Keratinocyte (primary cell): ENCODE measurements around the gene BAHCC1. TPM values are rescaled to one million over a fixed set of nuclear protein-coding genes. Genes with fewer than 3 reads are reported as not detected.

Experiments
- DNase-seq: peaks from one replicate; pipeline ENCODE4 v3.0.0-alpha.2; 2011; ENCODE audit warnings: low read depth, missing footprints, low spot score
- FAIRE-seq: peaks from 2 replicates; lab custom pipeline; 2011; peaks lifted over from hg19 to GRCh38; lab: Jason Lieb, UNC
- H2AFZ ChIP-seq: 2 replicates; pipeline ENCODE4 v1.6.0; 2012; ENCODE audit warnings: low read length, control low read depth, inconsistent platforms; ENCODE audit not compliant: control insufficient read depth
- H3K27ac ChIP-seq: 2 replicates; pipeline ENCODE4 v1.5.1; 2011; ENCODE audit warnings: low read length; ENCODE audit not compliant: control insufficient read depth, insufficient read depth
- H3K27me3 ChIP-seq: 3 replicates; pipeline ENCODE4 v1.6.0; 2011; ENCODE audit warnings: low read length; ENCODE audit not compliant: control insufficient read depth, insufficient read depth; ENCODE audit errors: extremely low read depth
- H3K36me3 ChIP-seq, 2 experiments: 2 replicates in 1 of 2; 3 replicates in 1 of 2; pipeline ENCODE4 v1.5.1; 2011; ENCODE audit warnings: low read length in 2 of 2, mild to moderate bottlenecking in 1 of 2; ENCODE audit not compliant: control insufficient read depth in 2 of 2, insufficient read depth in 2 of 2; ENCODE audit errors: extremely low read depth in 1 of 2
- H3K4me1 ChIP-seq: 3 replicates; pipeline ENCODE4 v1.5.1; 2011; ENCODE audit warnings: low read length; ENCODE audit not compliant: control insufficient read depth, insufficient read depth; ENCODE audit errors: extremely low read depth
- H3K4me2 ChIP-seq: 3 replicates; pipeline ENCODE4 v1.6.0; 2011; ENCODE audit warnings: low read depth, low read length; ENCODE audit not compliant: control insufficient read depth, insufficient read depth; ENCODE audit errors: extremely low read depth
- H3K4me3 ChIP-seq, 3 experiments: fragments of 200-600 bp in 1 of 3; sonication (generic) in 1 of 3; 2 replicates in 2 of 3; 3 replicates in 1 of 3; pipeline ENCODE4 v1.5.1; 2011 to 2016; ENCODE audit warnings: low read length in 3 of 3, mild to moderate bottlenecking in 3 of 3, control low read depth in 2 of 3, inconsistent platforms in 1 of 3, low read depth in 1 of 3, mixed read lengths in 1 of 3, mixed run types in 1 of 3, moderate library complexity in 1 of 3; ENCODE audit not compliant: control insufficient read depth in 2 of 3, insufficient read depth in 2 of 3; ENCODE audit errors: extremely low read depth in 1 of 3
- H3K79me2 ChIP-seq: 2 replicates; pipeline ENCODE4 v1.6.0; 2012; ENCODE audit warnings: low read length; ENCODE audit not compliant: control insufficient read depth, insufficient read depth
- H3K9ac ChIP-seq: 3 replicates; pipeline ENCODE4 v1.6.0; 2011; ENCODE audit warnings: low read length; ENCODE audit not compliant: control insufficient read depth, insufficient read depth; ENCODE audit errors: extremely low read depth
- H3K9me1 ChIP-seq: 3 replicates; pipeline ENCODE4 v1.6.0; 2011; ENCODE audit warnings: low read length; ENCODE audit not compliant: control insufficient read depth, insufficient read depth; ENCODE audit errors: extremely low read depth
- H3K9me3 ChIP-seq: 2 replicates; pipeline ENCODE4 v1.5.1; 2012; ENCODE audit warnings: low read depth, low read length; ENCODE audit not compliant: control insufficient read depth
- H4K20me1 ChIP-seq: 3 replicates; pipeline ENCODE4 v1.6.0; 2011; ENCODE audit warnings: low read length; ENCODE audit not compliant: control insufficient read depth, insufficient read depth; ENCODE audit errors: extremely low read depth
- EZH2 ChIP-seq: IDR thresholded peaks from one replicate; pipeline ENCODE4 v1.6.1; 2012; ENCODE audit warnings: inconsistent platforms, mild to moderate bottlenecking, low read length, moderate library complexity
- dilution Hi-C: fragments of 300-500 bp; cut with MboI; formaldehyde crosslinking; loops from one replicate; pipeline ENCODE4 v1.7.0; 2020; ENCODE audit warnings: low sequenced_read_pairs; ENCODE audit not compliant: extremely low pct_ligation_motif_present
- polyA plus RNA-seq, 5 experiments: library from polyadenylated mRNA; depleted of rRNA in 3 of 5; stranded (reverse) in 3 of 5; stranded (forward) in 1 of 5; unstranded in 1 of 5; fragments of >200 nt; gene quantifications; 1 replicate in 1 of 5; 2 replicates in 3 of 5; 3 replicates in 1 of 5; pipeline versions ENCODE4 v1.2.1 to v1.2.3, GENCODE V29; 2011 to 2012; ENCODE audit warnings: missing spikeins in 2 of 5, low read depth in 1 of 5, low replicate concordance in 1 of 5
- TF ChIP-seq, protein P1 (sequence below), 3 experiments: IDR thresholded peaks in 1 of 3; conservative IDR thresholded peaks in 1 of 3; optimal IDR thresholded peaks in 1 of 3; 2 replicates in 2 of 3; 3 replicates in 1 of 3; pipeline versions ENCODE3 to v1.5.1; 2011; ENCODE audit warnings: low read length in 3 of 3, mild to moderate bottlenecking in 3 of 3, moderate library complexity in 2 of 3, control low read depth in 1 of 3, inconsistent platforms in 1 of 3; ENCODE audit not compliant: insufficient read depth in 2 of 3; ENCODE audit errors: extremely low read depth in 1 of 3

Gene BAHCC1
- polyA plus RNA-seq, 1 donor (not counting 4 experiments of a cell fraction or from before 2014, with no cell fraction given), result 0.52 TPM

GRCh38 chr17:81431545-81432482 lies 36.6 kb downstream of the BAHCC1 start:
- DNase-seq (no peak), FAIRE-seq (no peak)
- H3K4me3 ChIP-seq, result no peak overlapping the region
- no peaks in the 10 kb centered on the region for H3K9me3 ChIP-seq
- H3K36me3 ChIP-seq, result no peaks in the 10 kb centered on the region
- no peak overlapping the region for H3K4me2 ChIP-seq
- dilution Hi-C loops, result no loop called here
- H3K27ac ChIP-seq, result no peak overlapping the region
- H2AFZ ChIP-seq, result no peak overlapping the region
- no peaks in the 10 kb centered on the region for H3K9me1 ChIP-seq
- H3K4me1 ChIP-seq, result peaks cover 16% of the 10 kb centered on the region
- TF ChIP-seq, protein P1, sequence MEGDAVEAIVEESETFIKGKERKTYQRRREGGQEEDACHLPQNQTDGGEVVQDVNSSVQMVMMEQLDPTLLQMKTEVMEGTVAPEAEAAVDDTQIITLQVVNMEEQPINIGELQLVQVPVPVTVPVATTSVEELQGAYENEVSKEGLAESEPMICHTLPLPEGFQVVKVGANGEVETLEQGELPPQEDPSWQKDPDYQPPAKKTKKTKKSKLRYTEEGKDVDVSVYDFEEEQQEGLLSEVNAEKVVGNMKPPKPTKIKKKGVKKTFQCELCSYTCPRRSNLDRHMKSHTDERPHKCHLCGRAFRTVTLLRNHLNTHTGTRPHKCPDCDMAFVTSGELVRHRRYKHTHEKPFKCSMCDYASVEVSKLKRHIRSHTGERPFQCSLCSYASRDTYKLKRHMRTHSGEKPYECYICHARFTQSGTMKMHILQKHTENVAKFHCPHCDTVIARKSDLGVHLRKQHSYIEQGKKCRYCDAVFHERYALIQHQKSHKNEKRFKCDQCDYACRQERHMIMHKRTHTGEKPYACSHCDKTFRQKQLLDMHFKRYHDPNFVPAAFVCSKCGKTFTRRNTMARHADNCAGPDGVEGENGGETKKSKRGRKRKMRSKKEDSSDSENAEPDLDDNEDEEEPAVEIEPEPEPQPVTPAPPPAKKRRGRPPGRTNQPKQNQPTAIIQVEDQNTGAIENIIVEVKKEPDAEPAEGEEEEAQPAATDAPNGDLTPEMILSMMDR (optimal IDR thresholded peaks at IDR 0.05 in 1 of 3, IDR thresholded peaks at IDR 0.05 in 1 of 3, conservative IDR thresholded peaks at IDR 0.05 in 1 of 3; ENCODE audit: extremely low read depth in 1 of 3, insufficient read depth in 2 of 3, low read length in 3 of 3), result no peak
- no peak for TF ChIP-seq EZH2
- peaks cover 8% of the 10 kb centered on the region for H4K20me1 ChIP-seq
- H3K27me3 ChIP-seq, result peaks cover 39% of the 10 kb centered on the region
- no peaks in the 10 kb centered on the region for H3K79me2 ChIP-seq
- no peak overlapping the region for H3K9ac ChIP-seq

- dilution Hi-C loops, result no loop called here
- Histone ChIP-seq H3K36me3 (no peaks in the 10 kb centered on the region), H3K4me3 (no peak overlapping the region), H3K79me2 (no peaks in the 10 kb centered on the region), H4K20me1 (peaks cover 8% of the 10 kb centered on the region), H3K27ac (no peak overlapping the region), H3K9ac (no peak overlapping the region), H3K9me1 (no peaks in the 10 kb centered on the region), H3K4me1 (peaks cover 14% of the 10 kb centered on the region), H3K4me2 (no peak overlapping the region), H3K27me3 (peaks cover 31% of the 10 kb centered on the region), H2AFZ (no peak overlapping the region), H3K9me3 (no peaks in the 10 kb centered on the region)
- DNase-seq, result no peak
- TF ChIP-seq EZH2, result no peak
- TF ChIP-seq, protein P1 (optimal IDR thresholded peaks at IDR 0.05 in 1 of 3, IDR thresholded peaks at IDR 0.05 in 1 of 3, conservative IDR thresholded peaks at IDR 0.05 in 1 of 3; ENCODE audit: extremely low read depth in 1 of 3, insufficient read depth in 2 of 3, low read length in 3 of 3), result no peak
- no peak for FAIRE-seq
Measured at GRCh38 chr17:81432941-81433340, 37.7 kb downstream of the BAHCC1 start.
